Ureter (tissue), 1 donor: ENCODE data around the gene NDP. TPM values are rescaled to one million over a fixed set of nuclear protein-coding genes. Genes with fewer than 3 reads are reported as not detected.
"Not testable (repeated sequence)": the region's sequence is repeated elsewhere in the genome, so short reads cannot be mapped to it uniquely, and the experiment has no call there.

ENCODE experiments used
- DNase-seq: peaks from one replicate; pipeline ENCODE4 v3.0.0-alpha.2; 2020; ENCODE audit warnings: low spot score
- total RNA-seq: library from RNA; stranded (reverse); gene quantifications from one replicate; pipeline ENCODE4 v1.2.4, GENCODE V29; 2023
- donor health status: DM: yes; HTN: yes; CAD: no.

Gene NDP
- total RNA-seq, 1 donor from 2014 or later = 0.78 TPM

- DNase-seq = no peak
Measured at GRCh38 chrX:43971966-43972961, 926 bp downstream of the NDP start.

- no peak for DNase-seq
Measured at GRCh38 chrX:43970528-43970927, 2.7 kb downstream of the NDP start.

- DNase-seq = no peak
Measured at GRCh38 chrX:43969504-43970501, 3.4 kb downstream of the NDP start.

GRCh38 chrX:43968359-43968781, 4.8 kb downstream of the NDP start:
- no peak for DNase-seq

GRCh38 chrX:43964936-43965335, 8.3 kb downstream of the NDP start:
- DNase-seq = no peak

GRCh38 chrX:43963726-43964125, 9.5 kb downstream of the NDP start:
- no peak for DNase-seq

- DNase-seq = no peak
Measured at GRCh38 chrX:43962636-43963035, 10.6 kb downstream of the NDP start.

- DNase-seq = no peak
Measured at GRCh38 chrX:43961699-43962098, 11.5 kb downstream of the NDP start.

- no peak for DNase-seq
Measured at GRCh38 chrX:43958529-43958928, 14.7 kb downstream of the NDP start.

GRCh38 chrX:43956034-43956433, 17.2 kb downstream of the NDP start:
- no peak for DNase-seq

- DNase-seq = no peak
Measured at GRCh38 chrX:43953218-43953617, 20.0 kb downstream of the NDP start.

- no peak for DNase-seq
Measured at GRCh38 chrX:43949669-43950068, 23.5 kb downstream of the NDP start.

GRCh38 chrX:43940816-43941474, 32.2 kb downstream of the NDP start:
- DNase-seq = no peak

- DNase-seq = no peak
Measured at GRCh38 chrX:43939187-43939926, 33.8 kb downstream of the NDP start.

- DNase-seq = not testable (repeated sequence)
Measured at GRCh38 chrX:43922032-43922431, 51.2 kb downstream of the NDP start.

GRCh38 chrX:43910772-43911171, 62.4 kb downstream of the NDP start:
- DNase-seq = not testable (repeated sequence)

- DNase-seq = no peak
Measured at GRCh38 chrX:43910012-43910411, 63.2 kb downstream of the NDP start.

GRCh38 chrX:43909141-43909540, 64.0 kb downstream of the NDP start:
- no peak for DNase-seq

GRCh38 chrX:43899878-43900815, 73.0 kb downstream of the NDP start:
- DNase-seq = no peak
